PC-3 (cell line): ENCODE results near the gene METRN.

Source experiments
- EZH2 ChIP-seq: fragments of 300-600 bp; sonication (generic); IDR thresholded peaks from one replicate; pipeline ENCODE4 v1.6.1; 2017; ENCODE audit warnings: antibody characterized with exemption, mild to moderate bottlenecking, low read length; ENCODE audit not compliant: unreplicated experiment
- EZH2phosphoT487 ChIP-seq: fragments of 300-600 bp; sonication (generic); IDR thresholded peaks from 2 replicates; pipeline ENCODE4 v1.6.1; 2018; ENCODE audit warnings: mild to moderate bottlenecking, antibody characterized with exemption, low read length, borderline replicate concordance
- TF ChIP-seq, protein P1 (sequence below): fragments of 300-600 bp; sonication (generic); conservative IDR thresholded peaks from 2 replicates; pipeline ENCODE4 v1.5.1; 2017; ENCODE audit warnings: antibody characterized with exemption, low read depth, mild to moderate bottlenecking, low read length

- TF ChIP-seq, protein P1, sequence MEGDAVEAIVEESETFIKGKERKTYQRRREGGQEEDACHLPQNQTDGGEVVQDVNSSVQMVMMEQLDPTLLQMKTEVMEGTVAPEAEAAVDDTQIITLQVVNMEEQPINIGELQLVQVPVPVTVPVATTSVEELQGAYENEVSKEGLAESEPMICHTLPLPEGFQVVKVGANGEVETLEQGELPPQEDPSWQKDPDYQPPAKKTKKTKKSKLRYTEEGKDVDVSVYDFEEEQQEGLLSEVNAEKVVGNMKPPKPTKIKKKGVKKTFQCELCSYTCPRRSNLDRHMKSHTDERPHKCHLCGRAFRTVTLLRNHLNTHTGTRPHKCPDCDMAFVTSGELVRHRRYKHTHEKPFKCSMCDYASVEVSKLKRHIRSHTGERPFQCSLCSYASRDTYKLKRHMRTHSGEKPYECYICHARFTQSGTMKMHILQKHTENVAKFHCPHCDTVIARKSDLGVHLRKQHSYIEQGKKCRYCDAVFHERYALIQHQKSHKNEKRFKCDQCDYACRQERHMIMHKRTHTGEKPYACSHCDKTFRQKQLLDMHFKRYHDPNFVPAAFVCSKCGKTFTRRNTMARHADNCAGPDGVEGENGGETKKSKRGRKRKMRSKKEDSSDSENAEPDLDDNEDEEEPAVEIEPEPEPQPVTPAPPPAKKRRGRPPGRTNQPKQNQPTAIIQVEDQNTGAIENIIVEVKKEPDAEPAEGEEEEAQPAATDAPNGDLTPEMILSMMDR, result no peak
- no peak for TF ChIP-seq EZH2
- TF ChIP-seq EZH2phosphoT487, result no peak
Observed at GRCh38 chr16:751152-752006, 36.5 kb downstream of the METRN start.
